Measurements from ENCODE around the gene HGFAC. TPM values are rescaled to one million over a fixed set of nuclear protein-coding genes. Genes with fewer than 3 reads are reported as not detected.

The HGFAC gene
- total RNA-seq, 3 donors from 2014 or later, result 0.95 TPM; not detected in 2

GRCh38 chr4:3479358-3480101, 37.8 kb downstream of the HGFAC start:
- Histone ChIP-seq H3K36me3 (ENCODE audit: low read depth) (no peaks in the 10 kb centered on the region), H3K9me3 (no peaks in the 10 kb centered on the region), H3K4me1 (ENCODE audit: low read depth) (peaks cover 7% of the 10 kb centered on the region), H3K4me3 (no peak overlapping the region)
- DNase-seq (peak in 1 of 3 donors; percentile 37), ATAC-seq (no peak)
- intact Hi-C loops (cut with DNase I, micrococcal nuclease), result no loop called here
- no peak for TF ChIP-seq CTCF (IDR thresholded peaks at IDR 0.05)

GRCh38 chr4:3480528-3481112, 38.9 kb downstream of the HGFAC start:
- peak; percentile 65 for ATAC-seq
- Histone ChIP-seq H3K36me3 (ENCODE audit: low read depth) (no peaks in the 10 kb centered on the region), H3K4me1 (ENCODE audit: low read depth) (peaks cover 16% of the 10 kb centered on the region), H3K4me3 (no peak overlapping the region), H3K9me3 (no peaks in the 10 kb centered on the region)
- DNase-seq, result peak; percentile 76 to 88 (median 85)
- intact Hi-C loops (cut with DNase I, micrococcal nuclease), result no loop called here
- TF ChIP-seq CTCF (IDR thresholded peaks at IDR 0.05), result peak; percentile 100

GRCh38 chr4:3481113-3481531, 39.4 kb downstream of the HGFAC start:
- no peak for ATAC-seq
- DNase-seq, result no peak
- H3K4me3 ChIP-seq, result no peak overlapping the region
- H3K9me3 ChIP-seq, result no peaks in the 10 kb centered on the region
- peaks cover 16% of the 10 kb centered on the region for H3K4me1 ChIP-seq (ENCODE audit: low read depth)
- no peaks in the 10 kb centered on the region for H3K36me3 ChIP-seq (ENCODE audit: low read depth)
- intact Hi-C loops (cut with DNase I, micrococcal nuclease), result no loop called here
- no peak for TF ChIP-seq CTCF (IDR thresholded peaks at IDR 0.05)

- no peaks in the 10 kb centered on the region for H3K36me3 ChIP-seq (ENCODE audit: low read depth)
- no peak for TF ChIP-seq CTCF (IDR thresholded peaks at IDR 0.05)
- peak in 2 of 3 donors; percentile 66 to 69 for DNase-seq
- H3K4me1 ChIP-seq (ENCODE audit: low read depth), result peaks cover 16% of the 10 kb centered on the region
- no peak overlapping the region for H3K4me3 ChIP-seq
- peak; percentile 42 for ATAC-seq
- intact Hi-C loops (cut with DNase I, micrococcal nuclease), result no loop called here
- H3K9me3 ChIP-seq, result no peaks in the 10 kb centered on the region
Measured at GRCh38 chr4:3481783-3482393, 40.1 kb downstream of the HGFAC start.

- Histone ChIP-seq H3K4me1 (ENCODE audit: low read depth) (peaks cover 16% of the 10 kb centered on the region), H3K36me3 (ENCODE audit: low read depth) (no peaks in the 10 kb centered on the region), H3K4me3 (no peak overlapping the region), H3K9me3 (no peaks in the 10 kb centered on the region)
- TF ChIP-seq CTCF (IDR thresholded peaks at IDR 0.05), result no peak
- intact Hi-C loops (cut with DNase I, micrococcal nuclease), result no loop called here
- ATAC-seq, result no peak
- DNase-seq, result no peak
Measured at GRCh38 chr4:3482707-3483106, 40.9 kb downstream of the HGFAC start.
